PFSK-1 (cell line): ENCODE results near the gene PAGE2.

Source experiments
- POLR2AphosphoS5 ChIP-seq: IDR thresholded peaks from 2 replicates; pipeline ENCODE4 v1.6.1; 2012; ENCODE audit warnings: low read depth, mild to moderate bottlenecking, control low read depth, low read length, moderate library complexity
- REST ChIP-seq, 2 experiments: IDR thresholded peaks; 2 replicates each; pipeline versions ENCODE4 v1.6.1 to v1.8.0; 2011 to 2012; ENCODE audit warnings: low read depth in 2 of 2, low read length in 2 of 2, control low read depth in 1 of 2, inconsistent platforms in 1 of 2, mild to moderate bottlenecking in 1 of 2, moderate library complexity in 1 of 2; ENCODE audit not compliant: insufficient read depth in 1 of 2
- SIN3A ChIP-seq: IDR thresholded peaks from 2 replicates; pipeline ENCODE4 v1.6.1; 2012; ENCODE audit warnings: mild to moderate bottlenecking, low read length, moderate library complexity, borderline replicate concordance; ENCODE audit not compliant: insufficient read depth
- TAF1 ChIP-seq: IDR thresholded peaks from 2 replicates; pipeline ENCODE4 v1.6.1; 2012; ENCODE audit warnings: low read length, control low read depth, borderline replicate concordance; ENCODE audit not compliant: insufficient read depth

GRCh38 chrX:55135171-55135570 is 46.4 kb downstream of the PAGE2 start:
- no peak for TF ChIP-seq TAF1
- TF ChIP-seq SIN3A, result no peak
- TF ChIP-seq POLR2AphosphoS5, result no peak
- TF ChIP-seq REST (IDR thresholded peaks at IDR 0.05; ENCODE audit: insufficient read depth in 1 of 2, low read depth in 2 of 2, low read length in 2 of 2), result no peak
